GM19468 (cell line): ENCODE measurements around the gene ZNF214.
"Not testable (repeated sequence)": the region's sequence is repeated elsewhere in the genome, so short reads cannot be mapped to it uniquely, and the experiment has no call there.

Experiments used
- ATAC-seq: cut with Tn5 transposase; IDR thresholded peaks from one replicate; pipeline ENCODE4 v1.9.1; 2021; ENCODE audit warnings: mild to moderate bottlenecking, moderate library complexity, moderate number of reproducible peaks; ENCODE audit not compliant: unreplicated experiment; ENCODE audit errors: extremely low read depth

The ZNF214 gene

DNA sequence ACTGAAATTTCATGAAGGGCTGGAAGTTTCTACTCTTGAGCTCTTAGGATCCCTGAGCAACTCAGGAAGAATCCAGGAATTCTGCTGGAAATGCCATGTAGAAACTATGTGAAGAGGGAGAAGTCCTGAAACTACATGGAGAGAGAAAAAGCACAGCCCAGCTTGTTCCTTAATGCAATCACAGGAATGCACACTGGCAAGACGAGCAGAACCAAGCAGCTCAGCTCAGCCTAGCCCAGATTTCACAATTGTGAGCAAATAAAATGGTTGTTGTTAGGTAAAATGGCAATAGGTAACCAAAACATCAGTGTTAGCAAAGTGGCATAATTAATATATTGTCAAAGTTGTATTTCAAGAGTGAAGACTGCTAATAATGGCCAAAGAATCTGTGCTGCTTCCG, 28.1 kb downstream of the ZNF214 start:
- ATAC-seq, result no peak

DNA sequence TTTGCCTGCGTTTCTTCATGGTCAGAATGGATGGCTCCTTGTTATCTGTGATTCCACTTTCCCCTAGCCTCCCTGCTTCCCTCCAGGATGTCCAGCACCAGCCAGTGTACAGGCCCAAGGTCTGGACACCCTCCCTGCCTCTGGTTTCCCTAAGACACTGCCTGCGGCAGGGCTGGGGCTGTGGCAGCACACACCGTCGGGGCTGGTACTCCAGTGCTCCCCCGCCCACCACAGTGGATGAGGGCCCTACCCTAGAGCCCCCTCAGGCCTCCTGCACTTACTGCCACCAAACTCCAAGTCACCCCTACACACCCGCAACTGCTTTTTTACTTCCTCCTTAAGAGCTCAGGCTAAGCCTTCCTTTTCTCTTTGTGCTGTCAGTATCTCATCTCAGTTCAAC, 28.9 kb downstream of the ZNF214 start:
- no peak for ATAC-seq

DNA sequence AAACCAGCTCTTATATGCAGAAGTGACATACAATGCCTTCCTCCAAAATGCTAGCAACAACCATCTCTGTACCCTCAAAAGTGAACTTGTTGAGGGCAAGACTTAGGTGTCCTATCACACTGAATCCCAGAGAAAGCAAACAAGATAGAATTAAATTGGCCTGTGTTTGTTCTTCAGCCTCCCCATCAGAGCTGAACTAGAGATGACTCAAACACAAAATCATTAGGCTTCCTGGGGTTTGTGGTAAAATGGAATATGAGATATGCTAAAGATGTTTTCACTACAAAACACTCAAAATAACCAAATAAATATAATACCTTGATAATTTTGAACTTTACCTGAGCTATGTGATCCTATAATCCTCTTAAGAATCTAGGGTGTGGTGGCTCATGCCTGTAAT, 31.6 kb downstream of the ZNF214 start:
- ATAC-seq, result no peak

DNA sequence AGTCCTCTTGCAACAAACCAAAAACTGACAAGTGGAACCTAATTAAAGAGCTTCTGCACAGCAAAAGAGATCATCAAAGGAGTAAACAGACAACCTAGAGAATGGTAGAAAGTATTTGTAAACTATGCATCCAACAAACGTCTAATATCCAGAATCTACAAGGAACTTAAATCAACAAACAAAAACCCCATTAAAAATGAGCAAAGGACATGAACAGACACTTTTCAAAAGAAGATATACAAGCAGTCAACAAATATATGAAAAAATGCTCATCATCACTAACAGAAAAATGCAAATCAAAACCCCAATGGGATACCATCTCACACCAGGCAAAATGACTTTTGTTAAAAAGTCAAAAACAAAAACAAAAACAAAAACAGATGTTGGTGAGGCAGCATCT, 33.7 kb downstream of the ZNF214 start:
- no peak for ATAC-seq

DNA sequence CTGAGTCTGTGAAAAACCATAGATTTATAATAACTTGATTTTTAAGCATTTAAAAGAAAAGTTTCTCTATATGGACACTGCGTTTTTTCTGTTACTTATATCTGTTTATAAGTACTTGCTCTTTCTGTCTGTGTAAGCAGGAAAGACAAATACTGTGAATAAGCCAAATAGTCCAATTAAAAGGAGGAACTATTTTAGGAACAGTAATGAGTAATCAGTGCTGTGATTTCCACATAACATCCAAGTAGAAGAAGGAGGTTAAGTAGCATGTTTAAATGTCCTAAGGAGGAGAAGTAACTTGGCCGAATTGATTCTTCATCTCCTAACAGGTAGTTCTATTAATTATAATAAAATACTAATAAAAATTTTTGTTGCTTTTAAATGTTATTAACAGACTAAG, 40.8 kb downstream of the ZNF214 start:
- no peak for ATAC-seq

DNA sequence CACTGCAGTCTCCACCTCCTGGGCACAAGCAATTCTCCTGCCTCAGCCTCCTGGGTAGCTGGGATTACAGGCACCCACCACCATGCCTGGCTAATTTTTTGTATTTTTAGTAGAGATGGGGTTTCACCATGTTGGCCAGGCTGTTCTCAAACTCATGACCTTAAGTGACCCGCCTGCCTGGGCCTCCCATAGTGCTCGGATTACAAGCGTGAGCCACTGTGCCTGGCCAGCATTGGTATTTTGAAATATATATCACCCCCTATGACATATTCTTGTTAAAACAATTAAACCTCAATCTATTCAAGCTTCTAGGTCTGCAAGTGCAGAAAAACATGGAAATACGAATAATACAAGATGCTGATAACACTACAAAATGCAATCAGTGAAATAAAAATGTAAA, 50.3 kb downstream of the ZNF214 start:
- not testable (repeated sequence) for ATAC-seq

DNA sequence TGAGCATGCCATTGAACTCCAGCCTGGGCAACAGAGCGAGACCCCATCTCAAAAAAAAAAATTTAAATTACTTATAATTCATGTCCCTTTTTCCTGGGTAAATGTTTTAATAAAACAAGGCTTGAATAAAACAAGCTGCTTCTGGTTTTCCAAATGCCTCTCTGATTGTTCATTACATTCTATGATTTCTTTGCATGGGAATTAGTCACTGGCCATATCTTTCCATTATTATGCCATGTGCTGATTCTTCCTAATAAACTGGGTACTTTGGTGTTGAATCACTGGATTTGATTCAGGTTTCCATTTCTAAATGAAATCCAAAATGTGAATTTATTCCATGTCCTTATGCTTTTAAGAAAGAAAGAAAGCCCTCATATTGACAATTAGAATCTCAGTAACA, 51.3 kb downstream of the ZNF214 start:
- ATAC-seq, result no peak

DNA sequence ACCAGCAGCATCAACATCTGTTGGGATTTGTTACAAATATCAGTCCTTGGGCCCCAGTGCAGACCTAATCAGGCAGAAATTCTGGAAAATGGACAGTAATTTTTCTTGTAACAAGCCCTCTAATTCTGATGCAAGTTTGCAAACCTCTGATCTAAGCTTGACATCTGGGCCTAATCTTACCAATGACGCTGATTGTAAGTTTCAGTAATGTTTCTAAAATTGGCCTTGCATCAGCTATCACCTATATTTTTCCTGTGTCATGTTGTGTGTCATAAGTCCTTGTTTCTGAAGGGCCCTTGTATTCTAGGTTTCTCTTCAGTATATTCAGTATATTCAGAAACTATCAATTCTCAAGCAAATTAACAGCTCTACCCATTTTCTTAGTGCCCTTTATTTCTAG, 57.5 kb downstream of the ZNF214 start:
- no peak for ATAC-seq

DNA sequence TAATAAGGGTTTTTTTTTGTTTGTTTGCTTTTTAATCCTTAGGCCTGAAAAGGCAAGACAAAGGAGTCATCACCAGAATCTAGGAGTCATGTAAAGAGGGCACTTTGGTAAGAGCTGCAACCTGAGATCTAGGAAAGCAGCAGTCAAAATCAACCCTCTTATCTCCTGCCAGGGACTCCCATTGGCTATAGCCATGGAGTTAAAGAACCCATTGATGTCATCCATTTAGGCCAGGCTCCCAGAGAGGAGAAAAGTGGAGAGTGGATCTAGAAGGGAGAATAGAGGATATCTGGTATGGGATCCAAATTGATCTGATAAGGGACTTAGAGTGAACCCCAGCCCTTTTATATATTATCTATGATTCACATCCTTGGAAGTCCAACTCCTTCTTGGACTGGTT, 58.0 kb downstream of the ZNF214 start:
- ATAC-seq, result no peak

DNA sequence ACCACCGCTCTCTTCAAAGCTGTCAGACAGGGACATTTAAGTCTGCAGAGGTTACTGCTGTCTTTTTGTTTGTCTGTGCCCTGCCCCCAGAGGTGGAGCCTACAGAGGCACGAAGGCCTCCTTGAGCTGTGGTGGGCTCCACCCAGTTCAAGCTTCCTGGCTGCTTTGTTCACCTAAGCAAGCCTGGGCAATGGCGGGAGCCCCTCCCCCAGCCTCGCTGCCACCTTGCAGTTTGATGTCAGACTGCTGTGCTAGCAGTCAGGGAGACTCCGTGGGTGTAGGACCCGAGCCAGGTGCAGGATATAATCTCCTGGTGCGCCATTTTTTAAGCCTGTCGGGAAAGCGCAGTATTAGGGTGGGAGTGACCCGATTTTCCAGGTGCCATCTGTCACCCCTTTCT, 65.9 kb downstream of the ZNF214 start:
- not testable (repeated sequence) for ATAC-seq
